H1 (cell line): Measurements from ENCODE around the gene BACE2. TPM values are rescaled to one million over a fixed set of nuclear protein-coding genes. Genes with fewer than 3 reads are reported as not detected.

Experiments used
- CTCF ChIA-PET: fragments of 300-600 bp; sonication (Branson Sonifier 250); formaldehyde crosslinking; loops from one replicate; lab custom pipeline; 2021; ENCODE audit not compliant: partially characterized antibody; lab: Charles Lee
- POLR2A ChIA-PET: fragments of 300-600 bp; sonication (Branson Sonifier 250); formaldehyde crosslinking; loops from one replicate; lab custom pipeline; 2021; ENCODE audit warnings: inconsistent platforms; ENCODE audit not compliant: partially characterized antibody; lab: Charles Lee
- DNase-seq, 2 experiments: peaks; one replicate each; pipeline versions ENCODE4 v3.0.0 to v3.0.0-alpha.2; 2010 to 2022; ENCODE audit warnings: low spot score in 2 of 2, low read depth in 1 of 2, mixed read lengths in 1 of 2
- FAIRE-seq: peaks from 2 replicates; lab custom pipeline; 2011; peaks lifted over from hg19 to GRCh38; lab: Jason Lieb, UNC
- H2AFZ ChIP-seq: 2 replicates; pipeline ENCODE4 v1.8.1; 2012; ENCODE audit warnings: low read length, inconsistent platforms
- H2AK5ac ChIP-seq: 2 replicates; pipeline ENCODE4 v1.6.1; 2013; ENCODE audit warnings: low read depth, low read length
- H2BK120ac ChIP-seq: replicated peaks from 2 replicates; pipeline ENCODE3; 2013; ENCODE audit warnings: low read depth, low read length, inconsistent platforms
- H2BK12ac ChIP-seq: 2 replicates; pipeline ENCODE4 v1.6.1; 2013; ENCODE audit warnings: low read depth, low read length
- H2BK15ac ChIP-seq: 2 replicates; pipeline ENCODE4 v1.6.1; 2013; ENCODE audit warnings: low read length
- H2BK20ac ChIP-seq: 2 replicates; pipeline ENCODE4 v1.6.1; 2013; ENCODE audit warnings: low read length
- H2BK5ac ChIP-seq: 2 replicates; pipeline ENCODE4 v1.6.1; 2013; ENCODE audit warnings: low read depth, low read length
- H3K14ac ChIP-seq: 2 replicates; pipeline ENCODE4 v1.6.1; 2013; ENCODE audit warnings: inconsistent platforms; ENCODE audit not compliant: insufficient read length
- H3K18ac ChIP-seq: 2 replicates; pipeline ENCODE4 v1.6.1; 2013; ENCODE audit warnings: low read length; ENCODE audit errors: extremely low read depth
- H3K23ac ChIP-seq: 2 replicates; pipeline ENCODE4 v1.6.1; 2013; ENCODE audit warnings: inconsistent platforms; ENCODE audit not compliant: insufficient read length
- H3K23me2 ChIP-seq: 2 replicates; pipeline ENCODE4 v1.6.1; 2013; ENCODE audit warnings: low read depth, low read length
- H3K27ac ChIP-seq: 2 replicates; pipeline ENCODE4 v1.6.1; 2011; ENCODE audit warnings: low read depth, low read length, inconsistent platforms
- H3K27me3 ChIP-seq, 4 experiments: replicated peaks in 1 of 4; 1 replicate in 1 of 4; 2 replicates in 3 of 4; pipeline versions ENCODE4 v1.6.1 to v1.8.1; 2011 to 2013; ENCODE audit warnings: low read length in 3 of 4, mild to moderate bottlenecking in 3 of 4, inconsistent platforms in 2 of 4, mixed read lengths in 2 of 4, moderate library complexity in 1 of 4; ENCODE audit not compliant: control insufficient read depth in 3 of 4, insufficient read depth in 3 of 4; ENCODE audit errors: extremely low read depth in 1 of 4
- H3K36me3 ChIP-seq, 4 experiments: 2 replicates each; pipeline versions ENCODE4 v1.6.1 to v1.8.1; 2011 to 2013; ENCODE audit warnings: mild to moderate bottlenecking in 4 of 4, low read length in 3 of 4, moderate library complexity in 2 of 4, control low read depth in 1 of 4, inconsistent platforms in 1 of 4; ENCODE audit not compliant: insufficient read depth in 4 of 4, control insufficient read depth in 2 of 4
- H3K4ac ChIP-seq: replicated peaks from 2 replicates; pipeline ENCODE3; 2013; ENCODE audit warnings: low read length, low read depth, mixed read lengths, inconsistent platforms; ENCODE audit not compliant: insufficient read length
- H3K4me1 ChIP-seq, 4 experiments: replicated peaks in 1 of 4; 1 replicate in 1 of 4; 2 replicates in 3 of 4; pipeline versions ENCODE4 v1.6.1 to v1.8.1; 2011 to 2013; ENCODE audit warnings: low read length in 3 of 4, inconsistent platforms in 2 of 4, mixed read lengths in 1 of 4; ENCODE audit not compliant: insufficient read depth in 4 of 4, control insufficient read depth in 3 of 4
- H3K4me2 ChIP-seq, 2 experiments: 2 replicates each; pipeline versions ENCODE4 v1.6.1 to v1.8.1; 2011 to 2013; ENCODE audit warnings: low read depth in 2 of 2, low read length in 2 of 2, control low read depth in 1 of 2, inconsistent platforms in 1 of 2, mild to moderate bottlenecking in 1 of 2; ENCODE audit not compliant: insufficient read depth in 1 of 2
- H3K4me3 ChIP-seq, 4 experiments: fragments of 200-600, 300-600 bp in 1 of 4; sonication (generic), shearing (Covaris generic), sonication (Bioruptor Twin) in 1 of 4; 2 replicates each; pipeline versions ENCODE4 v1.5.1 to v1.8.1; 2011 to 2016; ENCODE audit warnings: low read length in 4 of 4, low read depth in 3 of 4, control low read depth in 2 of 4, inconsistent platforms in 2 of 4, mild to moderate bottlenecking in 2 of 4, mixed read lengths in 1 of 4, moderate library complexity in 1 of 4; ENCODE audit not compliant: insufficient read depth in 2 of 4; ENCODE audit errors: extremely low read depth in 1 of 4
- H3K56ac ChIP-seq: replicated peaks from 2 replicates; pipeline ENCODE3; 2013; ENCODE audit warnings: low read depth, mild to moderate bottlenecking, mixed read lengths, low read length, inconsistent platforms; ENCODE audit not compliant: insufficient read length
- H3K79me1 ChIP-seq: 2 replicates; pipeline ENCODE4 v1.6.1; 2013; ENCODE audit warnings: low read depth, low read length, control low read depth
- H3K79me2 ChIP-seq, 2 experiments: 2 replicates each; pipeline versions ENCODE4 v1.6.1 to v1.8.1; 2012 to 2013; ENCODE audit warnings: low read length in 2 of 2, mild to moderate bottlenecking in 2 of 2, inconsistent platforms in 1 of 2; ENCODE audit not compliant: insufficient read depth in 2 of 2, control insufficient read depth in 1 of 2
- H3K9ac ChIP-seq, 4 experiments: replicated peaks in 1 of 4; 1 replicate in 1 of 4; 2 replicates in 3 of 4; pipeline versions ENCODE4 v1.6.1 to v1.8.1; 2011 to 2013; ENCODE audit warnings: low read depth in 3 of 4, low read length in 3 of 4, control low read depth in 2 of 4, mild to moderate bottlenecking in 2 of 4, moderate library complexity in 2 of 4, inconsistent platforms in 1 of 4; ENCODE audit errors: extremely low read depth in 1 of 4
- H3K9me3 ChIP-seq, 2 experiments: 2 replicates each; pipeline versions ENCODE4 v1.6.1 to v1.8.1; 2012 to 2013; ENCODE audit warnings: mild to moderate bottlenecking in 2 of 2, moderate library complexity in 2 of 2, control low read depth in 1 of 2, inconsistent platforms in 1 of 2, low read depth in 1 of 2, low read length in 1 of 2, mixed read lengths in 1 of 2; ENCODE audit not compliant: insufficient read depth in 2 of 2
- H4K20me1 ChIP-seq, 2 experiments: replicated peaks in 1 of 2; 2 replicates each; pipeline versions ENCODE3 to v1.8.1; 2011 to 2013; ENCODE audit warnings: inconsistent platforms in 2 of 2, low read length in 2 of 2, mild to moderate bottlenecking in 1 of 2; ENCODE audit not compliant: insufficient read depth in 2 of 2, control insufficient read depth in 1 of 2
- H4K5ac ChIP-seq: 2 replicates; pipeline ENCODE4 v1.6.1; 2013; ENCODE audit warnings: low read length, low read depth, mixed read lengths, inconsistent platforms; ENCODE audit not compliant: insufficient read length
- H4K8ac ChIP-seq: 2 replicates; pipeline ENCODE4 v1.8.0; 2013; ENCODE audit warnings: mild to moderate bottlenecking, moderate library complexity, low read length, inconsistent platforms; ENCODE audit not compliant: insufficient read depth; ENCODE audit errors: extremely low read depth
- H4K91ac ChIP-seq: replicated peaks from 2 replicates; pipeline ENCODE3; 2013; ENCODE audit warnings: low read length, mixed read lengths, inconsistent platforms; ENCODE audit not compliant: insufficient read length
- PHF8 ChIP-seq: fragments of 200-600 bp; sonication (generic); conservative IDR thresholded peaks from 2 replicates; pipeline ENCODE4 v1.7.1; 2012; ENCODE audit warnings: low read depth, mild to moderate bottlenecking, inconsistent platforms, low read length, moderate library complexity
- RBBP5 ChIP-seq: IDR thresholded peaks from 2 replicates; pipeline ENCODE4 v1.7.1; 2012; ENCODE audit warnings: low read depth, mild to moderate bottlenecking, inconsistent platforms, low read length, moderate library complexity, borderline replicate concordance
- SIN3A ChIP-seq, 2 experiments: IDR thresholded peaks in 1 of 2; conservative IDR thresholded peaks in 1 of 2; 2 replicates each; pipeline ENCODE4 v1.6.1; 2011 to 2012; ENCODE audit warnings: low read length in 2 of 2, improper control_type of control experiment in 1 of 2, low read depth in 1 of 2, mild to moderate bottlenecking in 1 of 2
- TAF7 ChIP-seq: optimal IDR thresholded peaks from 2 replicates; pipeline ENCODE3; 2011; ENCODE audit warnings: low read depth, mild to moderate bottlenecking, inconsistent platforms, low read length, moderate library complexity, borderline replicate concordance
- TEAD4 ChIP-seq: IDR thresholded peaks from 2 replicates; pipeline ENCODE4 v1.6.1; 2012; ENCODE audit warnings: low read depth, low read length, inconsistent platforms, mixed read lengths
- WGBS, 2 experiments: shearing (Covaris generic) in 1 of 2; methylation state at CpG; one replicate each; pipeline versions ENCODE4 v1.1.6 to v1.1.7; 2013 to 2015; ENCODE audit warnings: low lambda C conversion rate in 2 of 2, mixed read lengths in 2 of 2, inconsistent platforms in 1 of 2, low coverage in 1 of 2, missing lambda C conversion rate in 1 of 2; ENCODE audit not compliant: insufficient replicate concordance in 2 of 2, insufficient coverage in 1 of 2, insufficient read length in 1 of 2; ENCODE audit errors: extremely low coverage in 1 of 2, missing lambda C conversion rate in 1 of 2; 5-methylcytosine and 5-hydroxymethylcytosine counted together
- polyA plus RNA-seq, 7 experiments: library from polyadenylated mRNA; depleted of rRNA in 3 of 7; stranded (reverse) in 5 of 7; unstranded in 2 of 7; fragments of >200 nt in 5 of 7; fragments of 200-250 nt in 2 of 7; gene quantifications; 1 replicate in 5 of 7; 2 replicates in 1 of 7; 4 replicates in 1 of 7; pipeline versions ENCODE4 v1.2.1 to v1.2.3, GENCODE V29; 2011 to 2013; ENCODE audit warnings: missing spikeins in 2 of 7, mixed read lengths in 2 of 7
- total RNA-seq: library from RNA; stranded (reverse); fragmentation: NEBNext Ultra II Directional; extraction: Animal tissue kit (Norgen Biotek cat#: 25700); gene quantifications from 2 replicates; pipeline ENCODE4 v1.2.1, GENCODE V29; 2021
- TF ChIP-seq, protein P1 (sequence below): IDR thresholded peaks from 2 replicates; pipeline ENCODE4 v1.6.1; 2012; ENCODE audit warnings: inconsistent platforms

BACE2 gene
- total and polyA plus RNA-seq, 2 of the 8 experiments (the other 6 are each of a cell fraction or from before 2014, with no cell fraction given): 8.1 to 10.9 TPM

DNA sequence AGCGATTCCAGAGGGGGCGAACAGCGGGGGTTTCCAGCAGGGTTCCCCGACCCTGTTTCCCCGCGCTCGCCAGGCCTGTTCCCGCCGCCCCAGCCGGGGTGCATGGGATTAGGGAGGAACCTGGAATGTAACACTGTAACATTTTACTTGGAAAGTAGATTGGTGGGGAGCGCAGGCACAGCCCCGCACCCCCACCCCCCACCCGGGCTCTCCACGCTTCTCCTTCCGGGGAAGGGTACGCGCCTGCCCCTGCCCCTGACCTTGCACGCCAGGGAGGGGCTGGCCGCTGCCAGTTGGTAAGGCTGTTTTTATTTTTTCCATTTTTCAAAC lies 149.1 kb downstream of the BACE2 start:
- no peak overlapping the region for H3K14ac ChIP-seq
- H2BK5ac ChIP-seq: no peak overlapping the region
- no peaks in the 10 kb centered on the region for H3K36me3 ChIP-seq
- no peak overlapping the region for H2BK20ac ChIP-seq
- TF ChIP-seq SIN3A (conservative IDR thresholded peaks at IDR 0.05 in 1 of 2, IDR thresholded peaks at IDR 0.05 in 1 of 2; ENCODE audit: low read depth in 1 of 2, low read length in 2 of 2): 0 out of 4 replicates have a peak, but pooled peaks of 1 of the 2 experiments have one; percentile 44
- TF ChIP-seq RBBP5: 0 out of 2 replicates have a peak, but pooled peaks have one; percentile 4
- TF ChIP-seq TEAD4: 0 out of 2 replicates have a peak, but pooled peaks have one; percentile 10
- TF ChIP-seq, protein P1, sequence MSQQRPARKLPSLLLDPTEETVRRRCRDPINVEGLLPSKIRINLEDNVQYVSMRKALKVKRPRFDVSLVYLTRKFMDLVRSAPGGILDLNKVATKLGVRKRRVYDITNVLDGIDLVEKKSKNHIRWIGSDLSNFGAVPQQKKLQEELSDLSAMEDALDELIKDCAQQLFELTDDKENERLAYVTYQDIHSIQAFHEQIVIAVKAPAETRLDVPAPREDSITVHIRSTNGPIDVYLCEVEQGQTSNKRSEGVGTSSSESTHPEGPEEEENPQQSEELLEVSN: no peak
- 0 out of 2 replicates have a peak, but pooled peaks have one; percentile 30 for TF ChIP-seq PHF8
- no peak for TF ChIP-seq TAF7
- H4K20me1 ChIP-seq: peaks cover 0 to 2% of the 10 kb centered on the region in 2 experiments
- no peak overlapping the region for H2BK15ac ChIP-seq
- H4K91ac ChIP-seq: no peak overlapping the region
- no peak overlapping the region for H4K5ac ChIP-seq
- peaks cover 0 to 16% (median 10%) of the 10 kb centered on the region in 4 experiments; a peak in 6 of 7 replicates for H3K27me3 ChIP-seq
- H3K4me2 ChIP-seq: peak overlapping the region; percentile 63 to 82
- peak overlapping the region in 1 of 4 experiments; percentile 45; a peak in 1 of 7 replicates for H3K9ac ChIP-seq
- no peak for FAIRE-seq
- H3K18ac ChIP-seq: no peak overlapping the region
- no peak overlapping the region for H2BK12ac ChIP-seq
- CTCF ChIA-PET: interaction anchor here (0.7 to 1.0 kb wide), 3 partner anchors 34 to 101 kb away, joined by 3 to 4 read pairs (median 3); no protein-coding TSS in a partner anchor
- no peaks in the 10 kb centered on the region for H3K79me1 ChIP-seq
- H3K27ac ChIP-seq: no peak overlapping the region
- POLR2A ChIA-PET: no interaction called here
- no peak overlapping the region for H2AK5ac ChIP-seq
- no peak overlapping the region for H3K56ac ChIP-seq
- no peak overlapping the region for H3K4ac ChIP-seq
- H2AFZ ChIP-seq: peak overlapping the region; percentile 18; the same call in 1 of the 2 replicates
- peak overlapping the region; percentile 46 to 67 (median 66) for H3K4me3 ChIP-seq
- H3K23me2 ChIP-seq: peaks cover 9% of the 10 kb centered on the region; the same call in 1 of the 2 replicates
- 3% methylated on average over 16 of the region's 19 CpGs; no CpG with 5 or more reads in 1 of the 2 experiments for WGBS, 2 experiments
- H3K23ac ChIP-seq: no peak overlapping the region
- peak overlapping the region; percentile 83; the same call in 1 of the 2 replicates for H4K8ac ChIP-seq
- no peak overlapping the region for H2BK120ac ChIP-seq
- H3K79me2 ChIP-seq: no peaks in the 10 kb centered on the region
- DNase-seq: no peak
- H3K4me1 ChIP-seq: peaks cover 0 to 1% (median 0%) of the 10 kb centered on the region in 4 experiments; a peak in 3 of 7 replicates
- no peaks in the 10 kb centered on the region for H3K9me3 ChIP-seq
